ENCODE measurements around the gene LRFN2.

DNA sequence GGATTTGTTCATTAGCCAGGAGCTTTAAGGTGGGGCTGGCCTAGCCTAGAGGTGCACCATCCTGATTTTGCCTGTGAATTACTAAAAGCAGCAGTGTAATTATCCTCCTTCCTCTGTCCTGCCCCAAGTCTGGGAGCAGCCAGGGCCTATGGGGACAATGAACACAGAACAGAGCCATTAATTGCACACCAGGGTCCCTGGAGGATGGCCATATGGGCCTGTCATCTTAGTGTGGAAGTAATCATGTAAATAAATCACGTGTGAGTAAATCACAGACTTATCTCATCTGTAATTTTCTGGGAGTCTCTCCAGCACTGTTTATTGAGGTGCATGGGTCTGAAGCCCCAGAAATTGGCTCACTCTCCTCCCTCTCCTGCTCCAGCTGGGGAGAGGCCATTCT, 176.3 kb downstream of the LRFN2 start:
- no peak for TF ChIP-seq POLR2A (IDR thresholded peaks at IDR 0.05)
- TF ChIP-seq, protein P1, sequence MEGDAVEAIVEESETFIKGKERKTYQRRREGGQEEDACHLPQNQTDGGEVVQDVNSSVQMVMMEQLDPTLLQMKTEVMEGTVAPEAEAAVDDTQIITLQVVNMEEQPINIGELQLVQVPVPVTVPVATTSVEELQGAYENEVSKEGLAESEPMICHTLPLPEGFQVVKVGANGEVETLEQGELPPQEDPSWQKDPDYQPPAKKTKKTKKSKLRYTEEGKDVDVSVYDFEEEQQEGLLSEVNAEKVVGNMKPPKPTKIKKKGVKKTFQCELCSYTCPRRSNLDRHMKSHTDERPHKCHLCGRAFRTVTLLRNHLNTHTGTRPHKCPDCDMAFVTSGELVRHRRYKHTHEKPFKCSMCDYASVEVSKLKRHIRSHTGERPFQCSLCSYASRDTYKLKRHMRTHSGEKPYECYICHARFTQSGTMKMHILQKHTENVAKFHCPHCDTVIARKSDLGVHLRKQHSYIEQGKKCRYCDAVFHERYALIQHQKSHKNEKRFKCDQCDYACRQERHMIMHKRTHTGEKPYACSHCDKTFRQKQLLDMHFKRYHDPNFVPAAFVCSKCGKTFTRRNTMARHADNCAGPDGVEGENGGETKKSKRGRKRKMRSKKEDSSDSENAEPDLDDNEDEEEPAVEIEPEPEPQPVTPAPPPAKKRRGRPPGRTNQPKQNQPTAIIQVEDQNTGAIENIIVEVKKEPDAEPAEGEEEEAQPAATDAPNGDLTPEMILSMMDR (IDR thresholded peaks at IDR 0.05), result no peak
